OCI-LY7 (cell line): Measurements from ENCODE around the gene FNTB. TPM values are rescaled to one million over a fixed set of nuclear protein-coding genes. Genes with fewer than 3 reads are reported as not detected.

Experiments used
- BruUV-seq: library from RNA; stranded (reverse); fragments of 400-500 nt; replicated peaks from 2 replicates; lab custom pipeline; 2021; lab: Mats Ljungman, UMichigan
- CTCF ChIA-PET: fragments of 300-600 bp; sonication (Branson Sonifier 250); formaldehyde crosslinking; loops from one replicate; lab custom pipeline; 2022; ENCODE audit warnings: antibody characterized with exemption; ENCODE audit not compliant: unreplicated experiment; lab: Charles Lee
- POLR2A ChIA-PET: fragments of 300-600 bp; sonication (Branson Sonifier 250); formaldehyde crosslinking; loops from one replicate; lab custom pipeline; 2022; ENCODE audit warnings: antibody characterized with exemption; lab: Charles Lee
- DNase-seq: peaks from one replicate; pipeline ENCODE4 v3.0.0-alpha.2; 2015; ENCODE audit warnings: low spot score
- H2AFZ ChIP-seq: fragments of 200-600 bp; sonication (generic), shearing (Covaris generic); 2 replicates; pipeline ENCODE4 v1.6.1; 2014; ENCODE audit warnings: mild to moderate bottlenecking, antibody characterized with exemption, low read length, moderate library complexity
- H3K27ac ChIP-seq: fragments of 200-600 bp; sonication (generic); 2 replicates; pipeline ENCODE4 v1.5.1; 2014; ENCODE audit warnings: mixed run types, low read depth, mild to moderate bottlenecking, moderate library complexity, low read length, inconsistent platforms; ENCODE audit not compliant: poor library complexity, severe bottlenecking
- H3K36me3 ChIP-seq: fragments of 200-600 bp; sonication (generic); 2 replicates; pipeline ENCODE4 v1.6.1; 2014; ENCODE audit warnings: mild to moderate bottlenecking, antibody characterized with exemption, low read length, moderate library complexity, mixed read lengths; ENCODE audit not compliant: insufficient read depth
- H3K4me1 ChIP-seq: fragments of 200-600 bp; sonication (generic); 2 replicates; pipeline ENCODE4 v1.5.1; 2014; ENCODE audit warnings: mild to moderate bottlenecking, low read length; ENCODE audit not compliant: insufficient read depth, poor library complexity, severe bottlenecking
- H3K4me2 ChIP-seq: fragments of 200-600 bp; sonication (generic); 2 replicates; pipeline ENCODE4 v1.6.1; 2014; ENCODE audit warnings: mild to moderate bottlenecking, low read length
- H3K4me3 ChIP-seq: fragments of 200-600 bp; sonication (generic); 2 replicates; pipeline ENCODE4 v1.5.1; 2014; ENCODE audit warnings: mild to moderate bottlenecking, low read depth, low read length; ENCODE audit not compliant: poor library complexity, severe bottlenecking
- H3K79me2 ChIP-seq: fragments of 200-600 bp; sonication (generic); 2 replicates; pipeline ENCODE4 v1.6.1; 2016; ENCODE audit warnings: low read depth, mild to moderate bottlenecking, low read length, moderate library complexity, mixed read lengths; ENCODE audit not compliant: insufficient read depth
- H3K9me2 ChIP-seq: fragments of 200-600 bp; sonication (generic); 2 replicates; pipeline ENCODE4 v1.6.1; 2016; ENCODE audit warnings: mild to moderate bottlenecking, low read length, mixed read lengths; ENCODE audit not compliant: insufficient read depth
- H3K9me3 ChIP-seq: fragments of 200-600 bp; sonication (generic); 2 replicates; pipeline ENCODE4 v1.6.1; 2014; ENCODE audit warnings: mild to moderate bottlenecking, mixed run types, low read length, mixed read lengths
- H4K20me1 ChIP-seq: fragments of 200-600 bp; sonication (generic); 2 replicates; pipeline ENCODE4 v1.6.1; 2014; ENCODE audit warnings: mild to moderate bottlenecking, antibody characterized with exemption, low read length, moderate library complexity, mixed read lengths; ENCODE audit not compliant: insufficient read depth
- CTCF ChIP-seq: fragments of 200-600 bp; sonication (generic); conservative IDR thresholded peaks from 2 replicates; pipeline ENCODE4 v1.5.1; 2014; ENCODE audit warnings: mild to moderate bottlenecking, antibody characterized with exemption, low read length, moderate library complexity, mixed read lengths
- EZH2phosphoT487 ChIP-seq: fragments of 200-600 bp; sonication (generic); IDR thresholded peaks from 2 replicates; pipeline ENCODE4 v1.6.1; 2018; ENCODE audit warnings: low read depth, borderline replicate concordance, mild to moderate bottlenecking, mixed run types, antibody characterized with exemption, low read length, moderate library complexity, mixed read lengths
- intact Hi-C: fragments of 100-400 bp; cut with micrococcal nuclease; formaldehyde crosslinking; loops from one replicate; pipeline ENCODE4 v1.10.0; 2022; ENCODE audit not compliant: unreplicated experiment
- total RNA-seq, 2 experiments: library from RNA; depleted of rRNA in 1 of 2; stranded (reverse); fragments of >200 nt in 1 of 2; shearing (Covaris generic) in 1 of 2; gene quantifications; 2 replicates each; pipeline ENCODE4 v1.2.3, GENCODE V29; 2014 to 2022

Gene FNTB
- total RNA-seq, 2 experiments from 2014 or later = 9.2 to 18.0 TPM

GRCh38 chr14:64940336-64940910, 46.3 kb upstream of the FNTB start:
- H3K36me3 ChIP-seq = peaks cover 34% of the 10 kb centered on the region
- no peak overlapping the region for H3K4me2 ChIP-seq
- H4K20me1 ChIP-seq = no peaks in the 10 kb centered on the region
- H3K27ac ChIP-seq = no peak overlapping the region
- ChIA-PET CTCF (no interaction called here), POLR2A (interaction anchor here (0.6 kb wide), 1 partner anchor 763 kb away, joined by 3 read pairs; no protein-coding TSS in a partner anchor)
- no peaks in the 10 kb centered on the region for H3K79me2 ChIP-seq
- BruUV-seq = no TSS peak
- H3K4me3 ChIP-seq = no peak overlapping the region
- H3K9me3 ChIP-seq = no peaks in the 10 kb centered on the region
- no peaks in the 10 kb centered on the region for H3K9me2 ChIP-seq
- intact Hi-C loops = loop anchor here (10.0 kb wide), 1 partner anchor 976 kb away; no protein-coding TSS in a partner anchor
- no peak overlapping the region for H2AFZ ChIP-seq
- no peak for TF ChIP-seq EZH2phosphoT487
- no peak for TF ChIP-seq CTCF
- no peaks in the 10 kb centered on the region for H3K4me1 ChIP-seq
- no peak for DNase-seq

- intact Hi-C loops = loop anchor here (10.0 kb wide), 1 partner anchor 978 kb away; no protein-coding TSS in a partner anchor
- Histone ChIP-seq H3K4me3 (no peak within 1 kb of the TSS), H3K36me3 (peaks cover 29% of the 10 kb centered on the region), H4K20me1 (no peaks in the 10 kb centered on the region), H3K27ac (no peak within 1 kb of the TSS), H3K79me2 (no peaks in the 10 kb centered on the region), H3K9me2 (no peaks in the 10 kb centered on the region), H2AFZ (no peak within 1 kb of the TSS), H3K4me2 (no peak within 1 kb of the TSS), H3K9me3 (no peaks in the 10 kb centered on the region), H3K4me1 (no peaks in the 10 kb centered on the region)
- ChIA-PET CTCF (no interaction called here), POLR2A (no interaction called here)
- no TSS peak for BruUV-seq
- DNase-seq = no peak
- TF ChIP-seq EZH2phosphoT487 (no peak), CTCF (no peak)
These were observed 44.1 kb upstream of the FNTB start, which contains the start of gene GPX2 for GRCh38 chr14:64942531-64943111. TSS of gene GPX2 (minus strand) at chr14:64942745. CDS start at chr14:64942726, 19 bp downstream.

- intact Hi-C loops = loop anchor here (10.0 kb wide), 1 partner anchor 979 kb away; no protein-coding TSS in a partner anchor
- Histone ChIP-seq H3K4me2 (no peak overlapping the region), H3K4me1 (no peaks in the 10 kb centered on the region), H3K27ac (no peak overlapping the region), H3K4me3 (no peak overlapping the region), H3K79me2 (no peaks in the 10 kb centered on the region), H3K36me3 (peaks cover 21% of the 10 kb centered on the region), H3K9me3 (no peaks in the 10 kb centered on the region), H4K20me1 (no peaks in the 10 kb centered on the region), H2AFZ (no peak overlapping the region), H3K9me2 (no peaks in the 10 kb centered on the region)
- TF ChIP-seq EZH2phosphoT487 (no peak), CTCF (no peak)
- no TSS peak for BruUV-seq
- DNase-seq = no peak
- ChIA-PET POLR2A (no interaction called here), CTCF (no interaction called here)
These were observed 43.1 kb upstream of the FNTB start for GRCh38 chr14:64943556-64943955.
